Naive thymus-derived CD8-positive, alpha-beta T cell (primary cell): ENCODE data around the gene DMXL2. TPM values are rescaled to one million over a fixed set of nuclear protein-coding genes. Genes with fewer than 3 reads are reported as not detected.
"Not testable (repeated sequence)": the region's sequence is repeated elsewhere in the genome, so short reads cannot be mapped to it uniquely, and the experiment has no call there.

Experiments
- ATAC-seq, 2 donors: fragments of 150-1000 bp; cut with Tn5 transposase in 1 of 2; sonication (Bioruptor Pico), chemical (Tn5 transposase) in 1 of 2; 1 replicate in 1 of 2; 2 replicates in 1 of 2; pipeline ENCODE4 v1.10.0; 2021; ENCODE audit warnings: mild to moderate bottlenecking in 2 of 2, moderate library complexity in 2 of 2
- POLR2A ChIA-PET: fragments of 350-600 bp; sonication (Branson Sonifier 250); formaldehyde crosslinking; loops from one replicate; lab custom pipeline; 2021; ENCODE audit warnings: antibody characterized with exemption; lab: Charles Lee
- DNase-seq, 10 donors: peaks; one replicate each; pipeline versions ENCODE4 v3.0.0 to v3.0.0-alpha.2; 2020 to 2022
- H3K27ac Mint-ChIP-seq, 10 donors: one replicate each; pipeline ENCODE4 v1.8.0; 2020 to 2022; ENCODE audit warnings: mild to moderate bottlenecking in 10 of 10, mixed read lengths in 10 of 10, moderate library complexity in 4 of 10, inconsistent platforms in 1 of 10
- H3K27me3 Mint-ChIP-seq, 5 donors: one replicate each; pipeline ENCODE4 v1.8.0; 2021 to 2022; ENCODE audit warnings: mixed read lengths in 5 of 5
- H3K36me3 Mint-ChIP-seq, 3 donors: one replicate each; pipeline ENCODE4 v1.8.0; 2020 to 2022; ENCODE audit warnings: mixed read lengths in 3 of 3, mild to moderate bottlenecking in 2 of 3, inconsistent platforms in 1 of 3
- H3K4me1 Mint-ChIP-seq, 4 donors: one replicate each; pipeline ENCODE4 v1.8.0; 2021 to 2022; ENCODE audit warnings: mixed read lengths in 4 of 4
- H3K4me3 Mint-ChIP-seq, 10 donors: one replicate each; pipeline ENCODE4 v1.8.0; 2020 to 2022; ENCODE audit warnings: mild to moderate bottlenecking in 10 of 10, mixed read lengths in 10 of 10, moderate library complexity in 6 of 10, inconsistent platforms in 1 of 10
- H3K9me3 Mint-ChIP-seq, 9 donors: one replicate each; pipeline ENCODE4 v1.8.0; 2020 to 2022; ENCODE audit warnings: mixed read lengths in 9 of 9, mild to moderate bottlenecking in 3 of 9, inconsistent platforms in 1 of 9, moderate library complexity in 1 of 9
- polyA plus RNA-seq, 3 donors: library from polyadenylated mRNA; unstranded; fragments of 300-500 nt; fragmentation: Illumina TruSeq; gene quantifications; one replicate each; pipeline ENCODE4 v1.2.3, GENCODE V29; 2021
- total RNA-seq, 8 experiments: library from RNA in 2 of 8; stranded (reverse) in 2 of 8; gene quantifications; one replicate each; pipeline ENCODE4 v1.2.3 and lab custom pipeline; 2021 to 2026

Gene DMXL2
- total and polyA plus RNA-seq, 5 experiments from 2014 or later, result 0.68 to 10.2 (median 1.7) TPM

- H3K27me3 Mint-ChIP-seq, H3K4me1 Mint-ChIP-seq, H3K4me3 Mint-ChIP-seq, DNase-seq, H3K36me3 Mint-ChIP-seq, ATAC-seq, H3K27ac Mint-ChIP-seq, POLR2A ChIA-PET, H3K9me3 Mint-ChIP-seq: not testable (repeated sequence)
These were observed 26.1 kb upstream of the DMXL2 start for GRCh38 chr15:51648643-51649042.

GRCh38 chr15:51648101-51648500 lies 25.5 kb upstream of the DMXL2 start:
- H3K27me3 Mint-ChIP-seq, ATAC-seq, H3K36me3 Mint-ChIP-seq, H3K9me3 Mint-ChIP-seq, H3K4me3 Mint-ChIP-seq, DNase-seq, H3K4me1 Mint-ChIP-seq, H3K27ac Mint-ChIP-seq, POLR2A ChIA-PET: not testable (repeated sequence)

- Mint-ChIP-seq H3K36me3 (no peaks in the 10 kb centered on the region), H3K4me1 (no peaks in the 10 kb centered on the region), H3K9me3 (no peaks in the 10 kb centered on the region), H3K27me3 (peaks cover 0 to 4% (median 0%) of the 10 kb centered on the region in 5 donors), H3K27ac (no peak overlapping the region), H3K4me3 (no peak overlapping the region)
- POLR2A ChIA-PET, result no interaction called here
- ATAC-seq (no peak), DNase-seq (no peak)
These were observed 24.6 kb upstream of the DMXL2 start for GRCh38 chr15:51647128-51647562.

GRCh38 chr15:51642696-51643095 lies 20.1 kb upstream of the DMXL2 start:
- H3K4me3 Mint-ChIP-seq, result no peak overlapping the region
- no peaks in the 10 kb centered on the region for H3K9me3 Mint-ChIP-seq
- H3K27ac Mint-ChIP-seq, result no peak overlapping the region
- no peaks in the 10 kb centered on the region for H3K4me1 Mint-ChIP-seq
- DNase-seq (no peak), ATAC-seq (no peak)
- peaks cover 0 to 2% (median 0%) of the 10 kb centered on the region in 5 donors for H3K27me3 Mint-ChIP-seq
- POLR2A ChIA-PET, result interaction anchor here (0.7 kb wide), 1 partner anchor 200 kb away, joined by 3 read pairs; no protein-coding TSS in a partner anchor
- H3K36me3 Mint-ChIP-seq, result no peaks in the 10 kb centered on the region

- no peak for ATAC-seq
- no peak overlapping the region for H3K27ac Mint-ChIP-seq
These were observed 19.0 kb upstream of the DMXL2 start for GRCh38 chr15:51641490-51642130.

GRCh38 chr15:51634591-51635198 lies 12.1 kb upstream of the DMXL2 start:
- Mint-ChIP-seq H3K27me3 (peaks cover 0 to 8% (median 4%) of the 10 kb centered on the region in 5 donors), H3K4me3 (no peak overlapping the region), H3K4me1 (no peaks in the 10 kb centered on the region), H3K36me3 (no peaks in the 10 kb centered on the region), H3K27ac (no peak overlapping the region), H3K9me3 (no peaks in the 10 kb centered on the region)
- POLR2A ChIA-PET, result no interaction called here
- no peak for DNase-seq
- no peak for ATAC-seq

More at GRCh38 chr15:51641490-51642130, 19.0 kb upstream of the DMXL2 start:
- Mint-ChIP-seq H3K9me3 (no peaks in the 10 kb centered on the region), H3K4me3 (no peak overlapping the region), H3K4me1 (no peaks in the 10 kb centered on the region), H3K36me3 (no peaks in the 10 kb centered on the region), H3K27me3 (peaks cover 0 to 2% (median 0%) of the 10 kb centered on the region in 5 donors)
- DNase-seq, result no peak
- POLR2A ChIA-PET, result no interaction called here

GRCh38 chr15:51629612-51630011 lies 7.0 kb upstream of the DMXL2 start:
- Mint-ChIP-seq H3K27me3 (peaks cover 8 to 17% (median 12%) of the 10 kb centered on the region in 5 donors), H3K9me3 (no peaks in the 10 kb centered on the region), H3K36me3 (no peaks in the 10 kb centered on the region), H3K27ac (no peak overlapping the region), H3K4me3 (no peak overlapping the region), H3K4me1 (peaks cover 0 to 8% (median 0%) of the 10 kb centered on the region in 4 donors)
- no peak for DNase-seq
- POLR2A ChIA-PET, result no interaction called here
- ATAC-seq, result no peak

GRCh38 chr15:51625236-51625635 lies 2.7 kb upstream of the DMXL2 start:
- Mint-ChIP-seq H3K4me1 (peaks cover 12 to 29% (median 19%) of the 10 kb centered on the region in 4 donors), H3K36me3 (no peaks in the 10 kb centered on the region), H3K27ac (no peak overlapping the region), H3K9me3 (no peaks in the 10 kb centered on the region), H3K27me3 (peaks cover 8 to 17% (median 14%) of the 10 kb centered on the region in 5 donors), H3K4me3 (no peak overlapping the region)
- ATAC-seq (no peak), DNase-seq (no peak)
- POLR2A ChIA-PET, result no interaction called here

- DNase-seq (no peak), ATAC-seq (no peak)
- POLR2A ChIA-PET, result no interaction called here
- H3K36me3 Mint-ChIP-seq, result no peaks in the 10 kb centered on the region
- H3K9me3 Mint-ChIP-seq, result no peaks in the 10 kb centered on the region
- H3K27me3 Mint-ChIP-seq, result peaks cover 8 to 17% (median 14%) of the 10 kb centered on the region in 5 donors
- H3K4me3 Mint-ChIP-seq, result peak overlapping the region in 6 of 10 donors; percentile 36 to 94 (median 74)
- H3K27ac Mint-ChIP-seq, result peak overlapping the region in 2 of 10 donors; percentile 3 to 17
- peaks cover 12 to 29% (median 19%) of the 10 kb centered on the region in 4 donors for H3K4me1 Mint-ChIP-seq
These were observed 1.5 kb upstream of the DMXL2 start for GRCh38 chr15:51624022-51624421.

GRCh38 chr15:51623386-51623938 lies 891 bp upstream of the DMXL2 start:
- Mint-ChIP-seq H3K9me3 (no peaks in the 10 kb centered on the region), H3K27me3 (peaks cover 8 to 17% (median 14%) of the 10 kb centered on the region in 5 donors), H3K4me1 (peaks cover 12 to 29% (median 19%) of the 10 kb centered on the region in 4 donors), H3K36me3 (no peaks in the 10 kb centered on the region), H3K27ac (peak overlapping the region in 3 of 10 donors; percentile 3 to 77 (median 17)), H3K4me3 (peak overlapping the region; percentile 81 to 94 (median 89))
- DNase-seq, result peak in 1 of 10 donors; percentile 2
- no peak for ATAC-seq
- POLR2A ChIA-PET, result no interaction called here

GRCh38 chr15:51621936-51622603 lies 501 bp downstream of the DMXL2 start:
- no peaks in the 10 kb centered on the region for H3K9me3 Mint-ChIP-seq
- DNase-seq, result peak in 5 of 10 donors; percentile 3 to 15 (median 5)
- peak overlapping the region; percentile 81 to 94 (median 89) for H3K4me3 Mint-ChIP-seq
- POLR2A ChIA-PET, result interaction anchor here (0.5 to 1.2 kb wide), 3 partner anchors 28 to 424 kb away, joined by 3 to 5 read pairs (median 3); partner anchors contain the start of gene LYSMD2
- peak; percentile 44 to 64 for ATAC-seq
- peak overlapping the region; percentile 36 to 93 (median 80) for H3K27ac Mint-ChIP-seq
- no peaks in the 10 kb centered on the region for H3K36me3 Mint-ChIP-seq
- H3K27me3 Mint-ChIP-seq, result peaks cover 0 to 12% (median 2%) of the 10 kb centered on the region in 5 donors
- peaks cover 12 to 29% (median 19%) of the 10 kb centered on the region in 4 donors for H3K4me1 Mint-ChIP-seq

- peaks cover 12 to 29% (median 19%) of the 10 kb centered on the region in 4 donors for H3K4me1 Mint-ChIP-seq
- no peak for DNase-seq
- H3K27ac Mint-ChIP-seq, result peak overlapping the region in 3 of 10 donors; percentile 30 to 82 (median 53)
- ATAC-seq, result no peak
- H3K27me3 Mint-ChIP-seq, result peaks cover 0 to 12% (median 0%) of the 10 kb centered on the region in 5 donors
- POLR2A ChIA-PET, result no interaction called here
- H3K36me3 Mint-ChIP-seq, result peaks cover 0 to under 1% (median 0%) of the 10 kb centered on the region in 3 donors
- H3K9me3 Mint-ChIP-seq, result no peaks in the 10 kb centered on the region
- H3K4me3 Mint-ChIP-seq, result peak overlapping the region; percentile 81 to 94 (median 89)
These were observed 1.3 kb downstream of the DMXL2 start for GRCh38 chr15:51621155-51621765.
